Natural killer cell treated with Interleukin-12 subunit alpha and Interleukin-12 subunit beta and Interleukin-15 and Interleukin-18, amount 100 ng/mL, for 72 hours (primary cell): ENCODE measurements around the gene PTPRU. TPM values are rescaled to one million over a fixed set of nuclear protein-coding genes. Genes with fewer than 3 reads are reported as not detected.

Experiments
- ATAC-seq, 2 donors: fragments of 150-1000 bp; cut with Tn5 transposase in 1 of 2; sonication (Bioruptor Pico), chemical (Tn5 transposase) in 1 of 2; 2 replicates each; pipeline ENCODE4 v1.10.0; 2021
- DNase-seq: peaks from one replicate; pipeline ENCODE4 v3.0.0; 2022; ENCODE audit warnings: low spot score
- H3K27ac Mint-ChIP-seq, 2 donors: 1 replicate in 1 of 2; 2 replicates in 1 of 2; pipeline ENCODE4 v1.8.0; 2022; ENCODE audit warnings: mixed read lengths in 2 of 2, mild to moderate bottlenecking in 1 of 2, moderate library complexity in 1 of 2
- H3K27me3 Mint-ChIP-seq, 2 donors: 1 replicate in 1 of 2; 2 replicates in 1 of 2; pipeline ENCODE4 v1.8.0; 2022; ENCODE audit warnings: mixed read lengths in 2 of 2
- H3K36me3 Mint-ChIP-seq: one replicate; pipeline ENCODE4 v1.8.0; 2022; ENCODE audit warnings: mixed read lengths
- H3K4me1 Mint-ChIP-seq, 2 donors: 1 replicate in 1 of 2; 2 replicates in 1 of 2; pipeline ENCODE4 v1.8.0; 2022; ENCODE audit warnings: low read depth in 2 of 2, mixed read lengths in 2 of 2, mild to moderate bottlenecking in 1 of 2
- H3K4me3 Mint-ChIP-seq: one replicate; pipeline ENCODE4 v1.8.0; 2022; ENCODE audit warnings: mixed read lengths
- H3K9me3 Mint-ChIP-seq: 2 replicates; pipeline ENCODE4 v1.8.0; 2022; ENCODE audit warnings: mixed read lengths
- total RNA-seq, 2 donors: library from RNA; stranded (reverse); gene quantifications; one replicate each; pipeline ENCODE4 v1.2.3, GENCODE V29; 2022

PTPRU gene
- total RNA-seq, 2 donors from 2014 or later, result 1.3 to 1.4 TPM

DNA sequence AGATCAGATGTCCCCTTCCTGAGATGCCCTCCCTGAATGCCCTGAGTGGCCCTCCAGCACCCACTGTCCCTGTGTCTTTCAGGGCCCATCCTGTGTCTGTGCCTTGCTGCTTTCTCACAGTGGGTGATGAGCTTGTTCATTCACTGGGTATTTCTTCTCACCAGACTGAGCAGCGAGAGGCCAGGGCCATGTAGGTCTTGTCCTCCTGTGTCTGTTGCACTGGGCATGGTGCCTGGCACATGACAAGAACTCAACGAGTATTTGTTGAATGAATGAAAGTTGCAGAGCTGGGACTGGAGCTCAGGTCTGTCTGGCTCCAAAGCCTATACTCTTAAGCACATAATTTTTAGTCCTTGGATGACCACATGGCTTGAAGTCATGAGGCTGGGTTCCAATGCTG, 93.8 kb downstream of the PTPRU start:
- Mint-ChIP-seq H3K9me3 (no peaks in the 10 kb centered on the region), H3K36me3 (no peaks in the 10 kb centered on the region), H3K27ac (no peak overlapping the region), H3K27me3 (peaks cover 6 to 25% of the 10 kb centered on the region in 2 donors), H3K4me3 (no peak overlapping the region), H3K4me1 (no peaks in the 10 kb centered on the region)
- ATAC-seq (no peak), DNase-seq (no peak)

DNA sequence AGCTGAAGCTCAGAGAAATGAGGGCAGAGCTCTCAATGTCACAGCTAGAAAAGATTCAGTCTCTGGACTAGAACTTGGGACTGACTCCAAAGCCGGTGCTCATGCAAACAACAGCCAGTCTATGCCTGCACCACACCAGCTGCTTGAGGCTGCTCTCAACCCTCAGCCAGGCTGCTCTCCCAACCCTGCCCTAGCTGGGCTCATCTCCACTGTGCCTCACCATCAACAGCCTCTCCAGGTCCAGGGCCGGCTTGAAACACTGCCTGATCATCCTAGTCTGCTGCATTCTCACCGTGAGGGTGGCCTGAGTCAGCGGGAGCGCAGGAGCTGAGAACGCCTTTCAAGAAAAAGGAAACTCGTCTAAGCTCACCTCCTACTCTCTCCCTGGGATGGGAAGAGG, 94.5 kb downstream of the PTPRU start:
- Mint-ChIP-seq H3K4me1 (no peaks in the 10 kb centered on the region), H3K27me3 (peaks cover 6 to 25% of the 10 kb centered on the region in 2 donors), H3K4me3 (no peak overlapping the region), H3K36me3 (no peaks in the 10 kb centered on the region), H3K9me3 (no peaks in the 10 kb centered on the region), H3K27ac (no peak overlapping the region)
- DNase-seq (no peak), ATAC-seq (no peak)

DNA sequence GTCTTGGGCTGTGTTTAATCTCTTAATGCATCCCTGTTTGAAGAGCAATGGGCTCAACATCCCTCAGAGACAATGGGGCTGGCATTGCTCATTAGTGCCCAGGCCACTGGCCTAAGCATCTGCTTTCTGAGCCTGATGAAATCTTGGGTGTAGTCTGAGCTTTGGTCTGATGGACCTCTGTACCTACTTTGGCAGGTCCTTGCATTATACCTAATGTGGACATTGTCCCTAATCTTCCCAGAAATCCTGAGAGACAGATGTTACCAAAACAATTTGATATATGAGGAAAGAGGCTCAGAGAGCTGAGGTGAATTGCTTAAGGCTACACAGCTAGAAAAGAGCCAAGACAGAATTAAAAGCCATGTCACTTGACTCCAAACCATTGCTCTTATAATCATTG, 95.0 kb downstream of the PTPRU start:
- Mint-ChIP-seq H3K27me3 (peaks cover 6 to 25% of the 10 kb centered on the region in 2 donors), H3K9me3 (no peaks in the 10 kb centered on the region), H3K27ac (no peak overlapping the region), H3K4me1 (no peaks in the 10 kb centered on the region), H3K36me3 (no peaks in the 10 kb centered on the region), H3K4me3 (no peak overlapping the region)
- no peak for ATAC-seq
- no peak for DNase-seq

DNA sequence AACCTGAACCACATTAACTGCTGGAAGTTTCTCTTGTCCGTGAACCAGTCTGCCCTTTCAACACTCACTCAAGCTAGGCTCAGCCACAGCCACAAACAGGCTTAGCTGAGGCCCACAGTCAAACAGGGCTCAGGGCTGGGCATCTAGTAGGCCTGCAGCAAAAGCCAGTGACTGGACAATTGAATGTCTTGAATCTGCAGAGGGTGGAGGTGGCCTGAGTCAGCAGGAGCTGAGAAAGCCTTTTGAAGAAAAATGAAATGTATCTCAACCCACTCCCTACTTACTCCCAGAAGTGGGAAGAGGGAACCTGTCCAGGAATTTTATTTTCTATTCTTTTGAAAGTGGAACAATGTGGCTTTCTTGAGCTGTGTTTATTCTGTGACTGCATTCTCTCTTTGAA, 95.4 kb downstream of the PTPRU start:
- Mint-ChIP-seq H3K4me3 (no peak overlapping the region), H3K27ac (no peak overlapping the region), H3K36me3 (no peaks in the 10 kb centered on the region), H3K4me1 (no peaks in the 10 kb centered on the region), H3K9me3 (no peaks in the 10 kb centered on the region), H3K27me3 (peaks cover 6 to 29% of the 10 kb centered on the region in 2 donors)
- DNase-seq (no peak), ATAC-seq (no peak)

DNA sequence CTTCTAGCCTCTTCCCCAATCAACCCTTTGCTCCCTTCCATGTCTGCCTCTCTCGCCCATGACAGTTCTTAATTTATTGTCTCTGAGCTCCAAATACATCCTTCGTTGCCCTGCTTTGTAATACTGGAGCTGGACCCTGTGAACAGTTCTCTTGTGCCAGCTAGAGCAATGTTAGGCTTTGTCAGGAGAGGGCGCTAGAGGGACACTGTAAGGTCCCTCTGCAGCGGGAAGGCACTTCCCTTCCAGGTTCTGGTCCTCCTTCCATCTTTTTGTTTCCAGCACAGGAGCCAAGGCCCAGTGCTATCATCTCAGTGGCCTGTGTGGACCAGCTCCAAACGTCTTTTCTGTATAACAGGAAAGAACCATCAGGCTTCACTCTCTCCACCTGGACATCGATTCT, 95.9 kb downstream of the PTPRU start:
- H3K36me3 Mint-ChIP-seq, result no peaks in the 10 kb centered on the region
- DNase-seq (no peak), ATAC-seq (no peak)
- H3K27me3 Mint-ChIP-seq, result peaks cover 6 to 33% of the 10 kb centered on the region in 2 donors
- no peak overlapping the region for H3K4me3 Mint-ChIP-seq
- no peak overlapping the region for H3K27ac Mint-ChIP-seq
- H3K9me3 Mint-ChIP-seq, result no peaks in the 10 kb centered on the region
- no peaks in the 10 kb centered on the region for H3K4me1 Mint-ChIP-seq

DNA sequence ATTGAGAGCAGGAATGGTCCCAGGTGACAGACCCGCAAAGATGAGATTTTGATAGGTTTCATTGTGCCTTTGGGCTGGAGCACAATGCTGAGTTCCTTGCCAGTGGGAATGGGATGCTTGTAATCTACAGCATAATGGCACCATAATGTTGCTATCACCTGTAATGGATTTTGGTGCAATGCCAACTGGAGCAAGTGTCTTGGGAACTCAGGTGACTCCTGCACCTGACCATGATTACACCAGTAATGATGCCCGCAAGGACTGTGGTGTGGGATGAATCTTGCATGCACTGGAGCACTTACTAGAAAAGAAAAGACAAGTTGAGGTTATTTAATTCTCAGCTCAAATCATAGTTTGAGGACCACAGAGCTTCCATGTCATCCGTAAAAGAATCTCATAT, 96.7 kb downstream of the PTPRU start:
- ATAC-seq (no peak), DNase-seq (no peak)
- H3K4me1 Mint-ChIP-seq, result no peaks in the 10 kb centered on the region
- H3K27ac Mint-ChIP-seq, result no peak overlapping the region
- no peak overlapping the region for H3K4me3 Mint-ChIP-seq
- peaks cover 13 to 40% of the 10 kb centered on the region in 2 donors for H3K27me3 Mint-ChIP-seq
- H3K9me3 Mint-ChIP-seq, result no peaks in the 10 kb centered on the region
- H3K36me3 Mint-ChIP-seq, result no peaks in the 10 kb centered on the region

DNA sequence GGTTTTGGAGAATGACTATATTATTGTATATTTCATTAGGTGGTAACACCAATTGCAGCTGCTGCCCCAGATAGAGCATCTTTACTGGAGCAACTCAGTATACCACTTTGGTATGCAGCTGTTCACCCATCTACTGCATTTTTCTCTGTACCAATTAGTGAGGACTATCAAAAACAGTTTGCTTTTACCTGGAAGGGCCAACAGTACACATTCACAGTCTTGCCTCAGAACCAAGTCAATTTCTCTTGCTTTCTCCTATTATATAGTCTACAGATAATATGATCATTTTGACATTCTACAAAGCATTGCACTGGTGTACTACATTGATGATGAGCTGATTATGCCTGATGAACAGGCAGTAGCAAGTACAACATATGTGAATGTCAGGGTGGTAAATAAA, 99.3 kb downstream of the PTPRU start:
- Mint-ChIP-seq H3K4me1 (no peaks in the 10 kb centered on the region), H3K27ac (no peak overlapping the region), H3K27me3 (peaks cover 15 to 56% of the 10 kb centered on the region in 2 donors), H3K4me3 (no peak overlapping the region), H3K9me3 (no peaks in the 10 kb centered on the region), H3K36me3 (no peaks in the 10 kb centered on the region)
- ATAC-seq, result no peak
- DNase-seq, result no peak

DNA sequence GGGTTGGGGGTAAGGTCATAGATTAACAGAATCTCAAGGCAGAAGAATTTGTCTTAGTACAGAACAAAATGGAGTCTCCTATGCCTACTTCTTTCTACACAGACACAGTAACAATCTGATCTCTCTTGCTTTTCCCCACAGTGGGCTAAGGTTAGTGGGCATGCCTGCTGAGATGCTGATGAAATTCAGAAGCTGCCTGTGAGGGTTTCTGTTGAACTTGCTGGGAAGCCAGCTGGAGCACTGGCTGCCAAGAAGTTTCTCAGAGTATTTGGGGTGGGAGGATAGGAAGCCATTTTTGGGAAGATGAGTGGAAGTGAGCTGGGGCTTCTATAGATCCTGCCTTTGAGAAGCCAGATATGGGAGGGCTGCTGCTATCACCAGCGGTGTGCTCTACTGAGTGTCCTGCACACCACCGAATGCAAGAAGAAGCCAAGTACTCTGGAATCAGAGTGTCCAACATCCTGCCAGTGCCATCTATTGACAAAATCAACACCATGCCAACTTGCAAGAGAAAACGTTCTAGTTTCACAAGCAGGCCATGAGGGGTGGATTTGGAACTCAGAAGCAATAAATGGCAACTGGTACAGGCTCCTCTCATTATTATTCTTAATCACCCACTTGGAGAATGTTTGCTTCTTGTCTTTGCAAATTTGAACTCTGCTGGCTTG, 102.7 kb downstream of the PTPRU start:
- no peak for DNase-seq
- no peak overlapping the region for H3K4me3 Mint-ChIP-seq
- H3K36me3 Mint-ChIP-seq, result no peaks in the 10 kb centered on the region

DNA sequence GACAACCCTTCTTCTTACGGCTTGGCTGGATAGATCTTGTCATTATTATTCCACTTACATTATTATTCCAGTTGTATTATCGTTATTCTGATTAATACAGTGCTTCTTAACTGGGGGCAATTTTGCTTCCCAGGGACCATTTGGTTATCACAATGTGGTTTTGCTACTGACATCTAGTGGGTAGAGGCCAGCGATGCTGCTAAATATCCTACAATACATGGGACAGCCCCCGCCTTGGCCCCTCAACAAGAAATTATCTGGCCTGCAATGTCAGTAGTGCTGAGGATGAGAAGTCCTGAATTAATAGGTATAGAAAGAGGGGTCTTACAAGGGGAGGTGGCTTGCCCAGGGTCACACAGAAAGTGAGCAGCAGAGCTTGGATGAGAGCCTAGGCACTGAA, 105.6 kb downstream of the PTPRU start:
- H3K27me3 Mint-ChIP-seq, result peaks cover 39 to 61% of the 10 kb centered on the region in 2 donors
- no peaks in the 10 kb centered on the region for H3K36me3 Mint-ChIP-seq
- no peaks in the 10 kb centered on the region for H3K4me1 Mint-ChIP-seq
- no peak for ATAC-seq
- H3K4me3 Mint-ChIP-seq, result no peak overlapping the region
- no peak overlapping the region for H3K27ac Mint-ChIP-seq
- no peaks in the 10 kb centered on the region for H3K9me3 Mint-ChIP-seq
- DNase-seq, result no peak

More for the DNA sequence above, 102.7 kb downstream of the PTPRU start:
- no peak for ATAC-seq
- H3K27me3 Mint-ChIP-seq, result peaks cover 32 to 58% of the 10 kb centered on the region in 2 donors
- no peaks in the 10 kb centered on the region for H3K4me1 Mint-ChIP-seq
- no peak overlapping the region for H3K27ac Mint-ChIP-seq
- no peaks in the 10 kb centered on the region for H3K9me3 Mint-ChIP-seq

DNA sequence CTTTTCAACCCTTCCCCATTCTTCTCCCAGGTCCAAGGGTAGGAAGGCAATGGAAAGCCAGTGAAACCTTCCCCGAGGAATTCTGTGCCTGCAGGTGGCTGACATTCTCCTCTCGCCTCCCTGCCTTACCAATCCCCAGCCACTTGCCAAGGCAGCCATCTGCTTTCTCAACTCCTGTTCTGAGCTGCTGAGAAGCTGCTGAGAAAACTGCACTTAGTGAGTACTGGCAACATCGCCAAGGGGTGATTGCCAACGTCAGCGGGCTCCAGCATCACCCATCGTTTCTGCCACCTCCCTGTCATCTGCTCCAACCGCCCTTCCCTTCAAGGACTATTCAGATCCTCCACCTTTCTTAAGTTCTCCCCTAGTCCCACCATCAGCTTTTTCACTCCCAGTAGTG, 106.0 kb downstream of the PTPRU start:
- Mint-ChIP-seq H3K4me1 (no peaks in the 10 kb centered on the region), H3K36me3 (no peaks in the 10 kb centered on the region), H3K27me3 (peaks cover 38 to 58% of the 10 kb centered on the region in 2 donors), H3K9me3 (no peaks in the 10 kb centered on the region), H3K4me3 (no peak overlapping the region), H3K27ac (no peak overlapping the region)
- DNase-seq (no peak), ATAC-seq (no peak)

DNA sequence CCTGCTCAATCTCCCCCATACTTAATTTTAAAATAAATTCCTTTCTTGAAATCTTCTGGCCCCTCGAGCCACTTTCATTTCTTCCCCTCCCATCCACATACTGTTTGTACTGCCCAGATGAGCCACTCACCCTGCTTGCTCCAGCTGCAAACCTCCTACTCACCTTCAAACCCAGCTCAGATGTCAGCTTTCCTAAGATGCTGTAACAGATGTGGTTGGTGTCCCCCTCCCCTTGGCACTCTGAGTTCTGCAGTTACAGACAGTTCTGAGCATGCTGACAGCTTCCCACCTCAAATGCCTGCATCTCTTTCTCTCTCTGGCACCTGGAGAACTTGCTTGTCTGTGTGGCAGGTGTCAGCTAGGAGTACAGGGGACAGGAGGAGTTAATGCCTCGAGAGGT, 106.7 kb downstream of the PTPRU start:
- H3K27me3 Mint-ChIP-seq, result peaks cover 36 to 56% of the 10 kb centered on the region in 2 donors
- H3K4me1 Mint-ChIP-seq, result no peaks in the 10 kb centered on the region
- H3K36me3 Mint-ChIP-seq, result no peaks in the 10 kb centered on the region
- no peak overlapping the region for H3K4me3 Mint-ChIP-seq
- H3K27ac Mint-ChIP-seq, result no peak overlapping the region
- DNase-seq (no peak), ATAC-seq (no peak)
- no peaks in the 10 kb centered on the region for H3K9me3 Mint-ChIP-seq

DNA sequence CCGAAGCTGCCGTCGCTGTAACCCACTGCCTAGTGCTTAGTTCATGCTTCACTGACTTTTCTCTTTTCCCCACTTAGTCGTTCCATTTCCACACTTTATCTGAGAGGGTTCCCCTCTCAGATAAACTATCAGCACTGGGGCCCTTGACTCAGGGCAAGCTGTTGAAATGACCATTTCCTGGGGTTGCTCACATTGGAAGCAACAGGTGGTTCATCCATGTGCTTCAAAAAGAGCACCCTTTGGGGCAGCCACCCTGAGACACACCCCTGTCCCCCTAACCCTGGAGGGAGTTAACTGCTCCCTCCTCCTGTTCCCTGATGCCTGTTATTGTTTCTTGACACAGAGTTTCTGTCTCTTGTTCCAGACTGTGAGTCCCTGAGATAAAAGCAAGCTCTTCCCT, 107.2 kb downstream of the PTPRU start:
- no peak for ATAC-seq
- Mint-ChIP-seq H3K4me3 (no peak overlapping the region), H3K9me3 (no peaks in the 10 kb centered on the region), H3K27ac (no peak overlapping the region), H3K4me1 (no peaks in the 10 kb centered on the region), H3K36me3 (no peaks in the 10 kb centered on the region), H3K27me3 (peaks cover 37 to 58% of the 10 kb centered on the region in 2 donors)
- DNase-seq, result no peak

DNA sequence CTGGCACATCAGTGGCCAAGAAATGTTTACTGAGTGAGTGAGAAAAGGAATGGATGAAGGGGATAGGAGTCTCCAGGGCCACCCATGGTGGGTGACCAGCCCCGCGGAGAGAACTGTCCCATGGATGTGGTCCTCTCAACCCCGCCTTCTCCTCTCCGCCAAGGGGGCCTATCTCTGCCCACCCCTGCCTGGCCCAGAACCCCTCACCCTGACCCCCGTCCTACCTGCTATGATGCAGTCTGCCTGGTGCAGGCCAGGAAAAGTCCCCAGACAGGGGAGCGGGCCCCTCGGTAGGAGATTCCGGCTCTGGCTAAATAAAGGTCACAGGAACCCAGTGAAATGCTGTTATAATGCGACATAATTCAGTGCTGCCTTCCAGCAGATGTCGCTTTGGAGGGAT, 107.6 kb downstream of the PTPRU start:
- H3K4me1 Mint-ChIP-seq, result no peaks in the 10 kb centered on the region
- H3K36me3 Mint-ChIP-seq, result no peaks in the 10 kb centered on the region
- H3K9me3 Mint-ChIP-seq, result no peaks in the 10 kb centered on the region
- H3K27ac Mint-ChIP-seq, result no peak overlapping the region
- ATAC-seq (no peak), DNase-seq (no peak)
- H3K27me3 Mint-ChIP-seq, result peaks cover 39 to 60% of the 10 kb centered on the region in 2 donors
- H3K4me3 Mint-ChIP-seq, result no peak overlapping the region

DNA sequence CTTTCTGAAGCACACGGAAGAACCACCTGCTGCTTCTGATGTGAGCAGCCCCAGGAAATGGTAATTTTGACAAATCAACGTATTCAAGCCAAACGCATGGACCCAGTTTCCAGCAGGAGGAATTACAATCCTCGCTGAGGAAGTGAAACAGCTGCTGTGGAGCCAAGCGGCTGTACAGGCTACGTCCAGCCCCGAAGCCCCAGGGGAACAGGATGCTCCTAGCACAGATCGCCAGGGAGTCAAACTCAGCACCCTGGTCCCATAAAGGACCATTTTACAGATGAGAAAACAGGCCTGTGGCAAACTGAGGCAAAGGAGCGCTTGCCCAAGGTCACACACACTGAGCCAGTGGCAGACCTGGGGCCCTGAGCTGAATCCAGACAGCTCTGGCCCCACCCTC, 108.0 kb downstream of the PTPRU start:
- DNase-seq (no peak), ATAC-seq (no peak)
- Mint-ChIP-seq H3K27me3 (peaks cover 39 to 56% of the 10 kb centered on the region in 2 donors), H3K4me3 (no peak overlapping the region), H3K4me1 (no peaks in the 10 kb centered on the region), H3K27ac (no peak overlapping the region), H3K9me3 (no peaks in the 10 kb centered on the region), H3K36me3 (no peaks in the 10 kb centered on the region)

DNA sequence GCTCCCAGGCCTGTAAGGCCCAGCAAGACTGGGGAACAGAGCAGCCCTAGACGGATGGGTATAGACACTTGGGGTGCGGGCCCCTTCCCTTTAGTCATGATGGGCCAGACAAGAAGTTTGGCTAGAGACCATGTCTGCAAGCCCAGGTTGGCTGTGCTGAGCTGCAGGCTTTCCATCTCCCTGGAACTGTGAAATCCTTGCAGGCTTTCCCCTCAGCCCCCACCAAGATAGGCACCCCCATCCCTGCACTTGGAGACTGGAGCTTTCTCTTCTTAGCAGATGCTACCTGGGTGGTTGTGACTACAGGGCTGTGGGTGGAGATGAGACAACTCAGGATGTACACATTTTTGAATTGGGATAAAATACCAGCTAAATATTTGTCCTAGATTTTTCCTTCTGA, 110.3 kb downstream of the PTPRU start:
- DNase-seq (no peak), ATAC-seq (no peak)
- no peaks in the 10 kb centered on the region for H3K36me3 Mint-ChIP-seq
- no peaks in the 10 kb centered on the region for H3K4me1 Mint-ChIP-seq
- H3K4me3 Mint-ChIP-seq, result no peak overlapping the region
- H3K9me3 Mint-ChIP-seq, result no peaks in the 10 kb centered on the region
- H3K27ac Mint-ChIP-seq, result no peak overlapping the region
- peaks cover 45% of the 10 kb centered on the region in 2 donors for H3K27me3 Mint-ChIP-seq
